ENCODE results near the gene TRAPPC8. TPM values are rescaled to one million over a fixed set of nuclear protein-coding genes. Genes with fewer than 3 reads are reported as not detected.

Gene TRAPPC8
- total RNA-seq, 1 experiment from 2014 or later: 19.8 TPM

DNA sequence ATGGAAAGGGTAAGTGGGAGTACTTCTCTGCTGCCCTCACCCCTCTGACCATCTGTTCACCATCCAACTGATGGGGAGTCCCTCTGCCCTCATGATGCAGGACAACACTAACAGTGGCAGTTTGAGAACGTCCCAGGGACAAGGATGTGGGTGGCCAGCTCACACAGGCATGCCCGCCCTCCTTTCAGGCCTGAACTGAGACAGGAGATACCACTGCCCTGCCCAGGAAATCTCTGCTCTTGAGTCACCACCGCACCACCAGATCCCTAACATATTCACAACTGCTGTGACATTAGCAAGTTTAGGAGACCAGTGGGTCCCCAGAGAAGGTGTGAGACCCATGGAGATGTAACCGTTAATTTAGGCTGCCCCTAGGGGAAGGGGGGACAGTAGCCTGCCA lies 66.2 kb downstream of the TRAPPC8 start:
- Mint-ChIP-seq H3K27ac (ENCODE audit: unreplicated experiment) (no peak overlapping the region), H3K27me3 (ENCODE audit: insufficient read depth, unreplicated experiment) (no peaks in the 10 kb centered on the region), H3K36me3 (ENCODE audit: insufficient read depth, unreplicated experiment) (peaks cover 23% of the 10 kb centered on the region), H3K4me1 (ENCODE audit: low read depth, unreplicated experiment) (peaks cover 8% of the 10 kb centered on the region), H3K9me3 (ENCODE audit: unreplicated experiment) (no peaks in the 10 kb centered on the region), H3K4me3 (ENCODE audit: unreplicated experiment) (no peak overlapping the region)
- H3K4me3 ChIP-seq (ENCODE audit: low read depth, low read length): no peak overlapping the region
- intact Hi-C loops (cut with micrococcal nuclease; ENCODE audit: unreplicated experiment): no loop called here
- TF ChIP-seq, protein P1, sequence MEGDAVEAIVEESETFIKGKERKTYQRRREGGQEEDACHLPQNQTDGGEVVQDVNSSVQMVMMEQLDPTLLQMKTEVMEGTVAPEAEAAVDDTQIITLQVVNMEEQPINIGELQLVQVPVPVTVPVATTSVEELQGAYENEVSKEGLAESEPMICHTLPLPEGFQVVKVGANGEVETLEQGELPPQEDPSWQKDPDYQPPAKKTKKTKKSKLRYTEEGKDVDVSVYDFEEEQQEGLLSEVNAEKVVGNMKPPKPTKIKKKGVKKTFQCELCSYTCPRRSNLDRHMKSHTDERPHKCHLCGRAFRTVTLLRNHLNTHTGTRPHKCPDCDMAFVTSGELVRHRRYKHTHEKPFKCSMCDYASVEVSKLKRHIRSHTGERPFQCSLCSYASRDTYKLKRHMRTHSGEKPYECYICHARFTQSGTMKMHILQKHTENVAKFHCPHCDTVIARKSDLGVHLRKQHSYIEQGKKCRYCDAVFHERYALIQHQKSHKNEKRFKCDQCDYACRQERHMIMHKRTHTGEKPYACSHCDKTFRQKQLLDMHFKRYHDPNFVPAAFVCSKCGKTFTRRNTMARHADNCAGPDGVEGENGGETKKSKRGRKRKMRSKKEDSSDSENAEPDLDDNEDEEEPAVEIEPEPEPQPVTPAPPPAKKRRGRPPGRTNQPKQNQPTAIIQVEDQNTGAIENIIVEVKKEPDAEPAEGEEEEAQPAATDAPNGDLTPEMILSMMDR (IDR thresholded peaks at IDR 0.05; ENCODE audit: insufficient read depth in 1 of 2, low read depth in 1 of 2, low read length in 1 of 2, severe bottlenecking in 1 of 2, unreplicated experiment in 1 of 2): no peak
- H3K9me3 ChIP-seq: no peaks in the 10 kb centered on the region
- H3K4me1 ChIP-seq: no peaks in the 10 kb centered on the region
- no peaks in the 10 kb centered on the region for H3K27me3 ChIP-seq (replicated peaks; ENCODE audit: control insufficient read depth, insufficient read depth, low read length)
- ChIA-PET POLR2A (no interaction called here), CTCF (no interaction called here)
- no TSS peak for BruUV-seq (replicated peaks)
- no peaks in the 10 kb centered on the region for H3K36me3 ChIP-seq (ENCODE audit: control insufficient read depth, insufficient read depth, low read length)
- no peak for DNase-seq

DNA sequence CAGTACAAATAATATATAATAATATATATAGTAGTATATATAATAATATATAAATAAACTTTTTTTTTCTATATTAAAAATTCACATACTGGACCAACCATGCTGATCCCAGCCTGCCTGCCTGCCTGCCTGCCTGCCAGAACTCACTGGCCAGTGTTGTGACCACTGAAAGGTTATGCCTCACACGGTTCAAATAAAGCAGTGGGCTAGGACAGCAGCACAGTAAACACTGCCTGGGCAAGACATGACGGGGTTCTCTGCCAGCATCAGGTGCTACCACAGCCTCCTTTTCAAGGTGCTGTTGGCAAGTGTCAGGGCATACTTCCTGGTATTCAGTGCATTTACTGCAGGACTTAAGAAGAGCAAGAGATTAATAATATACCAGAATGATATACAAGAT lies 67.6 kb downstream of the TRAPPC8 start:
- no TSS peak for BruUV-seq (replicated peaks)
- Mint-ChIP-seq H3K27ac (ENCODE audit: unreplicated experiment) (no peak overlapping the region), H3K9me3 (ENCODE audit: unreplicated experiment) (no peaks in the 10 kb centered on the region), H3K4me1 (ENCODE audit: low read depth, unreplicated experiment) (peaks cover 8% of the 10 kb centered on the region), H3K36me3 (ENCODE audit: insufficient read depth, unreplicated experiment) (peaks cover 23% of the 10 kb centered on the region), H3K4me3 (ENCODE audit: unreplicated experiment) (no peak overlapping the region), H3K27me3 (ENCODE audit: insufficient read depth, unreplicated experiment) (no peaks in the 10 kb centered on the region)
- Histone ChIP-seq H3K4me3 (ENCODE audit: low read depth, low read length) (no peak overlapping the region), H3K4me1 (no peaks in the 10 kb centered on the region), H3K9me3 (no peaks in the 10 kb centered on the region), H3K36me3 (ENCODE audit: control insufficient read depth, insufficient read depth, low read length) (no peaks in the 10 kb centered on the region), H3K27me3 (replicated peaks; ENCODE audit: control insufficient read depth, insufficient read depth, low read length) (no peaks in the 10 kb centered on the region)
- intact Hi-C loops (cut with micrococcal nuclease; ENCODE audit: unreplicated experiment): no loop called here
- DNase-seq: no peak
- ChIA-PET POLR2A (no interaction called here), CTCF (no interaction called here)
- TF ChIP-seq, protein P1 (IDR thresholded peaks at IDR 0.05; ENCODE audit: insufficient read depth in 1 of 2, low read depth in 1 of 2, low read length in 1 of 2, severe bottlenecking in 1 of 2, unreplicated experiment in 1 of 2): no peak

DNA sequence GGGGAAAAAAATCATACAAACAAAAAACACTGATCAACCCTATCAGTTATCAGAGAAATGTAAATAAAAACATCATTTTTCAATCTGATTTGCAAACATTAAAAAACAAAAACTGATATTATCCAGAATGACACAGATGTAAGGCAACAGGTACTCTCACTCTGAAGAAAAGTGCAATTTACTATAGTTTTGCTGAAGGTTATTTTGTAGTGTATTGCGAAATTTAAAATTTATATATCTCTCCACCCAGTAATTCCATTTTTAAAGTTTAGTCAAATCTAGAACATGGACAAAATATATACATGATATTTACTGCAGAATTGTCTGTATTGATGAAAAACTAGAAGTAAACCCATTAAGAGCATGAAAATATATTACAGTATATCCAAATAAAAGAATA lies 79.8 kb downstream of the TRAPPC8 start:
- no peaks in the 10 kb centered on the region for H3K27me3 ChIP-seq (replicated peaks; ENCODE audit: control insufficient read depth, insufficient read depth, low read length)
- no TSS peak for BruUV-seq (replicated peaks)
- Mint-ChIP-seq H3K36me3 (ENCODE audit: insufficient read depth, unreplicated experiment) (no peaks in the 10 kb centered on the region), H3K9me3 (ENCODE audit: unreplicated experiment) (no peaks in the 10 kb centered on the region), H3K4me3 (ENCODE audit: unreplicated experiment) (no peak overlapping the region), H3K27ac (ENCODE audit: unreplicated experiment) (no peak overlapping the region), H3K4me1 (ENCODE audit: low read depth, unreplicated experiment) (no peaks in the 10 kb centered on the region), H3K27me3 (ENCODE audit: insufficient read depth, unreplicated experiment) (no peaks in the 10 kb centered on the region)
- no peaks in the 10 kb centered on the region for H3K9me3 ChIP-seq
- TF ChIP-seq, protein P1 (IDR thresholded peaks at IDR 0.05; ENCODE audit: insufficient read depth in 1 of 2, low read depth in 1 of 2, low read length in 1 of 2, severe bottlenecking in 1 of 2, unreplicated experiment in 1 of 2): no peak
- ChIA-PET CTCF (no interaction called here), POLR2A (no interaction called here)
- no peaks in the 10 kb centered on the region for H3K4me1 ChIP-seq
- H3K36me3 ChIP-seq (ENCODE audit: control insufficient read depth, insufficient read depth, low read length): no peaks in the 10 kb centered on the region
- intact Hi-C loops (cut with micrococcal nuclease; ENCODE audit: unreplicated experiment): no loop called here
- no peak overlapping the region for H3K4me3 ChIP-seq (ENCODE audit: low read depth, low read length)
- no peak for DNase-seq
